ENCODE results near the gene SLC18B1.

SLC18B1 gene

DNA sequence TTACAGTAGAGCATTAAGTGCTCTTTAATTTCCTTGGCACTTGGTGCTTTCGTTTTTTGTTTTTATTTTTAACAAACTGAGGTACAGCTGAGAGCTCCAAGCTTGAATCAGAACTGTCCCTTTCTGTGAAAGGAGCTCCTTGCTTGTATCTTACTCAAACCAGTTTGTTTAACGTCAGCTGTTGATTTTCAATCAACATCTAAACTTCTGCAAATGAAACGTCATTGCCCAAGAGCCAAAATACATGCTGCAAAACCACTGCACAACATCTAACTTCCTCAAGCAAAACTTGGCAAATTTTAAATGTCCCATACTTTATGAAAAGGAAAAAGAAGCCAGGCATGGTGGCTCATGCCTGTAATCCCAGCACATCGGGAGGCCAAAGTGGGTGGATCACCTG, 55.9 kb downstream of the SLC18B1 start:
- no peaks in the 10 kb centered on the region for H3K9me3 ChIP-seq (ENCODE audit: insufficient read depth, low read depth, low read length)
- H3K4me1 ChIP-seq (ENCODE audit: insufficient read depth, low read length, poor library complexity, severe bottlenecking) = no peaks in the 10 kb centered on the region
- H3K4me3 ChIP-seq (ENCODE audit: low read length, poor library complexity, severe bottlenecking) = no peak overlapping the region
- H4K20me1 ChIP-seq (ENCODE audit: insufficient read depth, low read length, poor library complexity, severe bottlenecking) = no peaks in the 10 kb centered on the region
- no peaks in the 10 kb centered on the region for H3K9me2 ChIP-seq (replicated peaks; ENCODE audit: low read depth, low read length)
- no peak overlapping the region for H3K9ac ChIP-seq (ENCODE audit: low read depth, low read length, poor library complexity, severe bottlenecking)
- no peaks in the 10 kb centered on the region for H3K79me2 ChIP-seq (ENCODE audit: insufficient read depth, low read length)
- H3K27me3 ChIP-seq (ENCODE audit: insufficient read depth, low read length, poor library complexity, severe bottlenecking) = no peaks in the 10 kb centered on the region
- TF ChIP-seq CTCF (conservative IDR thresholded peaks at IDR 0.05; ENCODE audit: low read length) (no peak), EZH2phosphoT487 (IDR thresholded peaks at IDR 0.05; ENCODE audit: borderline replicate concordance) (no peak)
- no peak overlapping the region for H2AFZ ChIP-seq (ENCODE audit: low read length)
- no peaks in the 10 kb centered on the region for H3F3A ChIP-seq (ENCODE audit: low read depth)
- H3K36me3 ChIP-seq (ENCODE audit: insufficient read depth, low read length) = no peaks in the 10 kb centered on the region
- no peak overlapping the region for H3K4me2 ChIP-seq (ENCODE audit: low read depth, low read length, poor library complexity, severe bottlenecking)

DNA sequence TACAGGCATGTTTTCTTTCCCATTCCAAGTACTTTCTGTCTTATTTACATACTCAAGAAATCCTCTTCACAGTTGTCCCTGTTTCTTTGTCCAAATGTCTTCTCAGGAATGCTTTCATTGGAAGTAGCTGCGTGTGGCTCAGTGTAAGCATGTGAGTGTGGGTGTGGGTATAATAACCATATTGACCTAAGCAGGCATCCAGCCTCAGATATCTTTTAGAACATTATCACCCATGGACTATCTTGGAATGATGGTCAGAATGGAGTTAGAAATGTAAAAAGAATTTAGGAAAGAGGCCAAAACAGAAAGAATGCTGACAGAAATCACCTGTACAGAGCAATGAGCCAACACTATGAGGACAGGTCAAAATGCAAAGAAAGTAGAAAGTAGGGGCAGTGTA, 57.2 kb downstream of the SLC18B1 start:
- Histone ChIP-seq H4K20me1 (ENCODE audit: insufficient read depth, low read length, poor library complexity, severe bottlenecking) (no peaks in the 10 kb centered on the region), H3K79me2 (ENCODE audit: insufficient read depth, low read length) (no peaks in the 10 kb centered on the region), H3K4me2 (ENCODE audit: low read depth, low read length, poor library complexity, severe bottlenecking) (no peak overlapping the region), H3F3A (ENCODE audit: low read depth) (no peaks in the 10 kb centered on the region), H3K4me3 (ENCODE audit: low read length, poor library complexity, severe bottlenecking) (no peak overlapping the region), H3K9me2 (replicated peaks; ENCODE audit: low read depth, low read length) (no peaks in the 10 kb centered on the region), H3K36me3 (ENCODE audit: insufficient read depth, low read length) (no peaks in the 10 kb centered on the region), H3K27me3 (ENCODE audit: insufficient read depth, low read length, poor library complexity, severe bottlenecking) (no peaks in the 10 kb centered on the region), H2AFZ (ENCODE audit: low read length) (no peak overlapping the region), H3K9me3 (ENCODE audit: insufficient read depth, low read depth, low read length) (no peaks in the 10 kb centered on the region), H3K4me1 (ENCODE audit: insufficient read depth, low read length, poor library complexity, severe bottlenecking) (no peaks in the 10 kb centered on the region), H3K9ac (ENCODE audit: low read depth, low read length, poor library complexity, severe bottlenecking) (no peak overlapping the region)
- TF ChIP-seq CTCF (conservative IDR thresholded peaks at IDR 0.05; ENCODE audit: low read length) (no peak), EZH2phosphoT487 (IDR thresholded peaks at IDR 0.05; ENCODE audit: borderline replicate concordance) (no peak)

DNA sequence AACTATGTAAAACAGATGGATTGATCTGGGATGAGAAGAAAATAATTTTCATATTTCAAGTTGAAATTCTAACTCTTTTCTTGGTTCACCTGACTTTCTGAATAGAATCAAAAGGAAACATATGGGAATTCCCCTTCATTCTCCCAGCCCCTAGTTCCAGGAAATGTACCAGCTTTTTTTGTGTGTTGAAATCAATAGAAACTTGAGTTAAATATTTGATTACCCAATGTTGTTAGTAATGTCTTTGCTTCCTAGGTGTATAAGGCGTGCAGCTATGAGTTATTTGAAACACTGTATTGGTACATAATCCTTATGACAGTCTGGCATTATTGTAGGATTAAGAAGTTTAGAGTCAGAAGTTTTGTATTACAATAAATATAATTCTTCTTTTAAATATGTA, 62.2 kb downstream of the SLC18B1 start:
- TF ChIP-seq EZH2phosphoT487 (IDR thresholded peaks at IDR 0.05; ENCODE audit: borderline replicate concordance) (no peak), CTCF (conservative IDR thresholded peaks at IDR 0.05; ENCODE audit: low read length) (no peak)

More for the DNA sequence above, 62.2 kb downstream of the SLC18B1 start:
- no peak overlapping the region for H2AFZ ChIP-seq (ENCODE audit: low read length)
- H3K36me3 ChIP-seq (ENCODE audit: insufficient read depth, low read length) = no peaks in the 10 kb centered on the region
- H3K27me3 ChIP-seq (ENCODE audit: insufficient read depth, low read length, poor library complexity, severe bottlenecking) = no peaks in the 10 kb centered on the region
- H3K4me1 ChIP-seq (ENCODE audit: insufficient read depth, low read length, poor library complexity, severe bottlenecking) = peaks cover 3% of the 10 kb centered on the region
- no peak overlapping the region for H3K4me3 ChIP-seq (ENCODE audit: low read length, poor library complexity, severe bottlenecking)
- no peak overlapping the region for H3K9ac ChIP-seq (ENCODE audit: low read depth, low read length, poor library complexity, severe bottlenecking)
- H3F3A ChIP-seq (ENCODE audit: low read depth) = no peaks in the 10 kb centered on the region
- no peaks in the 10 kb centered on the region for H4K20me1 ChIP-seq (ENCODE audit: insufficient read depth, low read length, poor library complexity, severe bottlenecking)
- H3K79me2 ChIP-seq (ENCODE audit: insufficient read depth, low read length) = no peaks in the 10 kb centered on the region
- H3K9me2 ChIP-seq (replicated peaks; ENCODE audit: low read depth, low read length) = no peaks in the 10 kb centered on the region
- H3K4me2 ChIP-seq (ENCODE audit: low read depth, low read length, poor library complexity, severe bottlenecking) = no peak overlapping the region
- no peaks in the 10 kb centered on the region for H3K9me3 ChIP-seq (ENCODE audit: insufficient read depth, low read depth, low read length)

Measured in Loucy (cell line).